ENCODE results near the gene AQP5. TPM values are rescaled to one million over a fixed set of nuclear protein-coding genes. Genes with fewer than 3 reads are reported as not detected.
A peak's percentile ranks its signal among the peaks of the same experiment; 100 is the strongest.

AQP5 gene
- total RNA-seq, 2 experiments from 2014 or later = not detected

GRCh38 chr12:49998453-49998852 lies 36.8 kb downstream of the AQP5 start:
- Histone ChIP-seq H3K36me3 (ENCODE audit: insufficient read depth, low read length) (peaks cover 98% of the 10 kb centered on the region), H3K4me2 (ENCODE audit: low read length) (no peak overlapping the region), H4K20me1 (ENCODE audit: insufficient read depth, low read length) (no peaks in the 10 kb centered on the region), H3K9me2 (ENCODE audit: insufficient read depth, low read length) (no peaks in the 10 kb centered on the region), H3K79me2 (ENCODE audit: insufficient read depth, low read depth, low read length) (no peaks in the 10 kb centered on the region; the same call in 1 of the 2 replicates), H3K4me3 (ENCODE audit: low read depth, low read length, poor library complexity, severe bottlenecking) (no peak overlapping the region), H3K27ac (ENCODE audit: low read depth, low read length, poor library complexity, severe bottlenecking) (no peak overlapping the region), H3K4me1 (ENCODE audit: insufficient read depth, low read length, poor library complexity, severe bottlenecking) (no peaks in the 10 kb centered on the region), H3K9me3 (ENCODE audit: low read length) (no peaks in the 10 kb centered on the region), H2AFZ (ENCODE audit: low read length) (no peak overlapping the region)
- no peak for DNase-seq (ENCODE audit: low spot score)
- TF ChIP-seq CTCF (conservative IDR thresholded peaks at IDR 0.05; ENCODE audit: low read length) = no peak
- no peak for TF ChIP-seq EZH2phosphoT487 (IDR thresholded peaks at IDR 0.05; ENCODE audit: borderline replicate concordance, low read depth, low read length)
- POLR2A ChIA-PET = interaction anchor here (0.7 to 0.9 kb wide), 2 partner anchors 15 to 27 kb away, joined by 3 read pairs; partner anchors contain the start of gene RACGAP1
- CTCF ChIA-PET (ENCODE audit: unreplicated experiment) = no interaction called here
- BruUV-seq (replicated peaks) = no TSS peak
- intact Hi-C loops (cut with micrococcal nuclease; ENCODE audit: unreplicated experiment) = no loop called here

GRCh38 chr12:50003595-50003994 lies 41.9 kb downstream of the AQP5 start:
- no peak for TF ChIP-seq CTCF (conservative IDR thresholded peaks at IDR 0.05; ENCODE audit: low read length)
- TF ChIP-seq EZH2phosphoT487 (IDR thresholded peaks at IDR 0.05; ENCODE audit: borderline replicate concordance, low read depth, low read length) = no peak
- Histone ChIP-seq H3K4me3 (ENCODE audit: low read depth, low read length, poor library complexity, severe bottlenecking) (no peak overlapping the region), H3K9me3 (ENCODE audit: low read length) (no peaks in the 10 kb centered on the region), H3K4me2 (ENCODE audit: low read length) (no peak overlapping the region), H3K4me1 (ENCODE audit: insufficient read depth, low read length, poor library complexity, severe bottlenecking) (peaks cover 36% of the 10 kb centered on the region), H3K9me2 (ENCODE audit: insufficient read depth, low read length) (no peaks in the 10 kb centered on the region), H3K36me3 (ENCODE audit: insufficient read depth, low read length) (peaks cover 91% of the 10 kb centered on the region), H3K79me2 (ENCODE audit: insufficient read depth, low read depth, low read length) (peaks cover 30% of the 10 kb centered on the region; the same call in 1 of the 2 replicates), H3K27ac (ENCODE audit: low read depth, low read length, poor library complexity, severe bottlenecking) (no peak overlapping the region), H4K20me1 (ENCODE audit: insufficient read depth, low read length) (peaks cover 10% of the 10 kb centered on the region; the same call in 1 of the 2 replicates), H2AFZ (ENCODE audit: low read length) (no peak overlapping the region)
- DNase-seq (ENCODE audit: low spot score) = no peak
- CTCF ChIA-PET (ENCODE audit: unreplicated experiment) = no interaction called here
- no TSS peak for BruUV-seq (replicated peaks)
- intact Hi-C loops (cut with micrococcal nuclease; ENCODE audit: unreplicated experiment) = no loop called here
- POLR2A ChIA-PET = interaction anchor here (0.7 to 1.7 kb wide), 6 partner anchors 10 to 107 kb away, joined by 3 to 7 read pairs (median 4); no protein-coding TSS in a partner anchor

- peak overlapping the region; percentile 2 for H3K27ac ChIP-seq (ENCODE audit: low read depth, low read length, poor library complexity, severe bottlenecking)
- ChIA-PET CTCF (ENCODE audit: unreplicated experiment) (interaction anchor here (1.3 kb wide), 1 partner anchor 13 kb away, joined by 3 read pairs; no protein-coding TSS in a partner anchor), POLR2A (interaction anchor here (1.4 kb wide), 1 partner anchor 9 kb away, joined by 4 read pairs; no protein-coding TSS in a partner anchor)
- TF ChIP-seq EZH2phosphoT487 (IDR thresholded peaks at IDR 0.05; ENCODE audit: borderline replicate concordance, low read depth, low read length) (no peak), CTCF (conservative IDR thresholded peaks at IDR 0.05; ENCODE audit: low read length) (no peak)
- H3K4me3 ChIP-seq (ENCODE audit: low read depth, low read length, poor library complexity, severe bottlenecking) = no peak overlapping the region
- peaks cover 41% of the 10 kb centered on the region; the same call in 1 of the 2 replicates for H3K79me2 ChIP-seq (ENCODE audit: insufficient read depth, low read depth, low read length)
- peaks cover 91% of the 10 kb centered on the region for H3K36me3 ChIP-seq (ENCODE audit: insufficient read depth, low read length)
- H3K4me2 ChIP-seq (ENCODE audit: low read length) = no peak overlapping the region
- no peaks in the 10 kb centered on the region for H3K9me2 ChIP-seq (ENCODE audit: insufficient read depth, low read length)
- DNase-seq (ENCODE audit: low spot score) = no peak
- BruUV-seq (replicated peaks) = no TSS peak
- no peak overlapping the region for H2AFZ ChIP-seq (ENCODE audit: low read length)
- peaks cover 40% of the 10 kb centered on the region for H3K4me1 ChIP-seq (ENCODE audit: insufficient read depth, low read length, poor library complexity, severe bottlenecking)
- intact Hi-C loops (cut with micrococcal nuclease; ENCODE audit: unreplicated experiment) = no loop called here
- H4K20me1 ChIP-seq (ENCODE audit: insufficient read depth, low read length) = peaks cover 10% of the 10 kb centered on the region; the same call in 1 of the 2 replicates
- no peaks in the 10 kb centered on the region for H3K9me3 ChIP-seq (ENCODE audit: low read length)
Observed at GRCh38 chr12:50004696-50005095, 43.0 kb downstream of the AQP5 start.
